Activated CD4-positive, alpha-beta T cell treated with anti-CD3 and anti-CD28 coated beads for 1 hour (primary cell): Measurements from ENCODE around the gene TP73.
A peak's percentile ranks its signal among the peaks of the same experiment; 100 is the strongest.

ENCODE experiments used
- DNase-seq: peaks from one replicate; pipeline ENCODE4 v3.0.0-alpha.2; 2020

Gene TP73

GRCh38 chr1:3636080-3636479, 16.2 kb upstream of the TP73 start:
- DNase-seq, result no peak

GRCh38 chr1:3636531-3636930, 15.8 kb upstream of the TP73 start:
- DNase-seq, result no peak

DNA sequence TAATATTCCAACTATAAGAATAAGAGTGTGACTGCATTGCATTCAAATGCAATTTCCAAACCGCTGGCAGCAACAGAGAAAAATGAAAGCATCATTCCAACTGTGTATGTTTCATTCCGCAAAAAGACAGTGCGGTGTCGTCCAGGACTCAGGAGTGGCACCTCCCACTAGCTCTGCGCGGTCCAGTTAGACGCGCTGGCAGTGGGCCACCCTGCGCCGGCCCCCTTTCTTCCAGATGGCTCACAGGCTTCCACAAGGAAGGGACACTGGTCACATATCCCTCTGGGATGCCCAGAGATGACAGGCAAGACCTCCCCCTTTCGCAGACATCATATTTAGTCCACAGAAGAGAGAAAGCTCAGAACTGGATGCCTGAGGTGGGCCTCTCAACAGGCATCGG, 14.3 kb upstream of the TP73 start:
- DNase-seq, result no peak

DNA sequence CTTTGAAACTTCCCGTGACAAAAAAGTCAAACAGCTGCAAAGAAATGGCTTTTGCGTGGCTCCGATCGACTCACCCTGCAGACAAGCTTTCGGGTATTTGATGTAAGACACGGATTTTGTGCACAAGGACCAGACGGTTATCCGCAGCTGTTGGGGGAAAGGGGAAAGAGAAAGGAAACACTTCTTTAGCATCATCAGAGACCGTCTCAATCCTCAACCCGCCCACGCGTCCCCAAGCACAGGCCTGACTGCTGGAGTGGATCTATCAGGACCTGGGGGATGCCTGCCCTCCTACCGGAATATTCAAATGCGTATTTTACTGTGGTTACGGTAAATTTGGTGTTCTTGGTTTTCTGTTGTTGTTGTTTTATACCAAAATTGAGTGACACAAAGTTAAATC, 13.6 kb upstream of the TP73 start:
- no peak for DNase-seq

- no peak for DNase-seq
Observed at GRCh38 chr1:3639397-3639911, 12.9 kb upstream of the TP73 start.

GRCh38 chr1:3640121-3640837, 12.0 kb upstream of the TP73 start:
- no peak for DNase-seq

- no peak for DNase-seq
Observed at GRCh38 chr1:3641046-3641760, 11.1 kb upstream of the TP73 start.

DNA sequence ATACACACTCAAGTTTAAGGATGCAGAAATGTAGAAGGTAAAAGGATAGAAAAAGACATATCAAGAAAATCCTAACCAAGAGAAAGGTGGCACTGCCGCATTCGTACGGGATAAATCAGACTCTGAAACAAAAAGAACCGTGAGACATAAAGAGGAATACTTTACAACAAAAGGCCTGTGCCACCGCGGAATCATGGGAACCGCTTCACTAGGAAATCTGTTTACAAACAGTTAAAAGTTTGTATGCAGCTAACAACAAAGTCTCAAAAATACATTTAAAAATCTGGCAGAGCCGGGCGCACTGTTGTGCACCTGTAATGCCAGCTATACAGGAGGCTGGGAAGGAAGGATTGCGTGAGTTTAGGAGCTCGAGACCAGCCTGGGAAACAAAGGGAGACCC, 10.5 kb upstream of the TP73 start:
- no peak for DNase-seq

DNA sequence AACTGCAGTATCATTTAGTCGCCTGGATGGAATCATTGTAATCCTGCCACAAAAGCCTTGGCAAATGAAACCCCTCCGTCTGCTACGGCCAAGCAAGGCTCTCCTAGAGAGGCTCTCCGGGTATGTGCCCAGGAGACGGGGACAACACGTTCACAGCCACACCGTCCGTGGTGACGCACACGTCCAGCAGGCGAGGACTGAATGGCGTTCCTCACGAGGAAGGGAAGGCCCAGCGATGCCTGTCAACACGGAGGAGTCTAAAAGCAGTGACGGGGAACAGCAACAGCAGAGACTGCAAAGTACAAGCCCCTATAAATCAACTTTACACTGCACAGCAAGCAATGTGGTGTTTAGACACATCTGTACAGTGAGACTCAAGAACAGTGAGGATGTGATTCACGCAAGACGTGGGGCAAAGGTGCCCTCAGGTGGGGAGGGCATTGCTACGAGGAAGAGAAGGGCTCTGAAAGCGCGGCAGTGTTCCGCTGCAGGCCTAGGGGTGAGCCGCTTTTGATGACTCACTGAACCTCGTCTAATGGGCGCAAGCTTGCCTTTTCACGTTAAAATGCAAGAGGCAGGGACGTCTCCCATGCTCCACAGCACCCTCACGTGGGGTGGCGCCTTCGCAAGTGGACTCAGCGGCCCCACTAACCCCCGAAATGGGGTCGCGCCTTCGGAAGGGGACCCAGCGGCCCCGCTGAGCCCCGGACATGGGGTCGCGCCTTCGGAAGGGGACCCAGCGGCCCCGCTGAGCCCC, 9.2 kb upstream of the TP73 start:
- no peak for DNase-seq

DNA sequence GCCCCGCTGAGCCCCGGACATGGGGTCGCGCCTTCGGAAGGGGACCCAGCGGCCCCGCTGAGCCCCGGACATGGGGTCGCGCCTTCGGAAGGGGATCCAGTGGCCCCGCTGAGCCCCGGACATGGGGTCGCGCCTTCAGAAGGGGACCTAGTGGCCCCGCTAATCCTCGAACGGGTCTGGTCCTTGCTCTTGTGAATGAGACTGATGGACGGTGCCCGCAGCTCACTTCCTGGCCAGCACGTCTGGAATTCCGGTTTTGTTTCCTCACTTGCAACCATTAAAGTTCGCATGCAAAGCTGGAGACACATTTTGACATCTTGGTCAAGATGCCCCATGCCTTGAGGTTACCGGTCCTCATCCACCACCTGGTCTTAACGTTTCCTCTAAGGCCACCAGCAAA, 8.0 kb upstream of the TP73 start:
- no peak for DNase-seq

GRCh38 chr1:3645247-3645646, 7.1 kb upstream of the TP73 start:
- no peak for DNase-seq

GRCh38 chr1:3645666-3646355, 6.5 kb upstream of the TP73 start:
- no peak for DNase-seq

DNA sequence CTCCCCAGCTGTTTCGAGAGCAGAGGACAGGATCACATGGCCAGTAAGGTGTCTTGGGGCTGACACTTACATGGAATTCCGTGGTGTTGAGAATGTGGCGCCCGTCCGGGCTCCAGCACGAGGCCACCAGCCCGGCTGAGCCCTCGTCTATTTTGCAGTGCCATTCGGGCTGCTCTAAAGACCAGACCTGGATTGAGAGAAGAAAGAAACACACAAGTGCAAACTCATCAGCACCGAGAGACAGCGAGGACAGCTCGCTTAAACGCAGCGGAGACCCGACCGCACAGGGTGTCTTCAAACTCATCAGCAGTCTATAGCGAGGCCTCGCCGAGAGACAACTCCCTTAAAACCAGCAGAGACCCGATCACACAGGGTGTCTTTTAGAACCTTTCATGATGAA, 5.7 kb upstream of the TP73 start:
- DNase-seq, result no peak

GRCh38 chr1:3649342-3650247, 2.7 kb upstream of the TP73 start, which contains the start of gene WRAP73:
WRAP73 (minus strand) TSS chr1:3650103; CDS start chr1:3649999, 104 bp downstream.
- peak; percentile 84 for DNase-seq

GRCh38 chr1:3650248-3651025, 1.9 kb upstream of the TP73 start:
- DNase-seq, result no peak

DNA sequence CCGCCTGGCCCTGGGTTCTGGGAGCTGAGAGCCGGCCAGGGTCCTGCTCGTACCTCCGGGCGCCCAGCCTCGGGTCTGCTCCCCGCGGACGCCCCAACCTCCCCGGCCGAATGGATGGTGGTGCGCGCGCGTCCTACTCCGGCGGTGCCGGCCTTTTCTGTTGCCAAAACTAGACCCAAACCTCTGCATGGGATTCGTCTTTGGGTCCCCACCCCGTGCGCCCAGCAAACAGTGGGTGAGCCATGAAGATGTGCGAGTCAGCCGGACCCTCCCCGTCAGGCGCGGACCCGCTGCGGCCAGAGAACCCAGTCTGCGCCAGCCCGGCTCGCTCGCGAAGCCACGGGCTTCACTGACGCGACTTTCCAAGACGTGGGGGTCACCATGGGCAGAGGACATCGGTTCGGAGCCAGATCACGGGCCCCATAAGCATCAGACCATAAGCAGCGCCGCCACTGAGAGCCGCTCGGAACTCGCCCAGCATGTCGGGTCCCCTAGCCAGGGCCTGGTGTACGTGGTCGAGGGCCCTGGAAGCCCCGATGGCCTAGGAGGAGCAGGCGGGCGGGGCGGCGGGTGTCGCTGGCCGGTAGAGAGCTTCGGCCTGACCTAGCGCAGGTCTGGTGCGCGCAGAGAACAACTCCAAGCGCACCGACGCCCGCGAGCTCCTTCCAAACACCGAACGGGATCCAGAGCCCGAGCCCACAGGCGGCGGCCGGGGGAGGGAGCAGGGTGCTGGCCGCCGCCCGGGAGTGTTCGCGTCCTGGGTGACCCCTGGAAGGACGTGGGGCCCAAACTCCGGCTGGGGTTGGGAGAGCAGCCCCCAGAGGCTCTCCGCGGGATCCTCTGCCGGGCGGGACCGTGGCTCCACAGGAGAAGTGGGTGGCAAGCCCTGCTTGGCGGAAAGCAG, 1.0 kb upstream of the TP73 start:
- DNase-seq, result no peak

DNA sequence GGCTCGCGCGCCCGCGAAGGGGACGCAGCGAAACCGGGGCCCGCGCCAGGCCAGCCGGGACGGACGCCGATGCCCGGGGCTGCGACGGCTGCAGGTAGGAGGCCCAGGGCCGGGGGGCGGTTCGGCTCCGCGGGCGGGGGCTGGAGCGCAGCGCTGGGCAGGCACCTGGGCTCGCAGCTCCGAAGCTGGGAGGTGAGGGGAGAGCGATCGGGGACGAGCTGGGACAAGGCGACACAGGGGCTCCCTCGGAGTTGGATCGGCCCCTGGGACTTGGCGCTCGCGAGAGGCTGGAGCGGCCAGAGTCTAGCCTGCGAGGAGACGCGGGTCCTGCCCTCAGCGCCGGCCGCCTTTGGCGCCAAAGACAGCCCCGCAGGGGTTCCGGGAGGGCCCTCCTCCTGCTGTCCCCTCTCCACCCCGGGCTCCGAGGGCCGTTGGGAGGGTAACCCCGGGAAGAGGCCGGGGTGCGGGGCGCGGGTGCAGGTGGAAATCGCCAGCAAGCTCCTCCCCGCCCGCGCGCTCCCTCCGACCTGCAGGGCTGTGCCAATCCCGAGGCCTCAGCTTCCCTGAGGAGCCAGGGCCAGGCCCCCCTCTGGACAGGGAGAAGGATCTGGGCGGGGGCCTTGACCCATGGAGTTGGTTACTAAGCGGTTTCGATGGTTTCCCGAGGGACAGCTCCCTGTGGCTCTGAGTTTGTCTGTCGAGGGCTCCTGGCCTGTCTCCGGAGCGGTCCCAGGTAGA, 401 bp downstream of the TP73 start:
- no peak for DNase-seq

DNA sequence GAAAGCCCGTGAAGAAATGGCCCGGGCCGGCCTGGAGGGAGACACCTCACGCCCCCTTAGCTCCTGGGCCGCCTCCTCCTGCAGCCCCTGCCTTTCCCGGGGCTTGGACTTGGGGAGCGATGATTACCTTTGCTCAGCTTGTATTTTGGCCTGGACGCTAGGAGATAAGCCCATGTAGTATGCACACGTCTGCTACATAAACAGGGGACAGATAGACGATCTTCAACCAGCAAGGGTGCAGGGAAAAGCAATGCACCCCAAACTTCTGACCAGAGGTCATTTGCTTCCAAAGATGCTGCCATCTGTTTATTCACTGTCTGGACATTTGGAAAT, 936 bp downstream of the TP73 start:
- DNase-seq, result no peak

DNA sequence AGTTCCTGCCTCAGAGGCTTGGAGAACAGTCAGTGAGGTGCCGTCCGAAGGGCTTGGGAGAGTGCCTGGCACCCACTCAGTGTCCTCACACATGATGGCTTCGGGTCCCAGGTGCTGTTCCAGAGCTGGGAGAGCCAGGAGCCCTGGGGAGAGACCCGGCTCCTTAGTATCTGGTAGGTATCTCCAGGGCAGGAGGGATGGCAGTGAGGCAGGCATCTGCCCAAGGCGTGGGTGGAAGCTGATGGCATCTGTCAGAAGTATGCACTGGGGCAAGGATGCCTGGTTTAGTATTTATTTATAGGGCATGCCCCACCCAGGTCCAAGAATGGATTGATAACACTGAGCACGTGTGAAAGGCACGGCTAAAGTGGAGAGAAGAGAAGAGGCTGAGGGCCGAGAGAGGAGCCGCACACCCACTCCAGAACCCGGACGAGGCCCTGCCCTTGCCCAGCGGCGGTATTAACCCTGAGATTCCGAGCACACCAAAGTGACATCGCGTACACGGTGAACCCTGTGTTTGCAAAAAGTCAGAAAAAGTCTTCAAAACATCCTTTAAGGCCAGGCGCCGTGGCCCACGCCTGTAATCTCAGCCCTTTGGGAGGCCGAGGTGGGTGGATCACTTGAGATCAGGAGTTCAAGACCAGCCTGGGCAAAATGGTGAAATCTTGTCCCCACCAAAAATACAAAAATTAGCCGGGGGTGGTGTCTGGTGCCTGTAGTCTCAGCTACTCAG, 2.4 kb downstream of the TP73 start:
- DNase-seq, result no peak
